ENCODE measurements around the gene ZNF263.

Gene ZNF263

DNA sequence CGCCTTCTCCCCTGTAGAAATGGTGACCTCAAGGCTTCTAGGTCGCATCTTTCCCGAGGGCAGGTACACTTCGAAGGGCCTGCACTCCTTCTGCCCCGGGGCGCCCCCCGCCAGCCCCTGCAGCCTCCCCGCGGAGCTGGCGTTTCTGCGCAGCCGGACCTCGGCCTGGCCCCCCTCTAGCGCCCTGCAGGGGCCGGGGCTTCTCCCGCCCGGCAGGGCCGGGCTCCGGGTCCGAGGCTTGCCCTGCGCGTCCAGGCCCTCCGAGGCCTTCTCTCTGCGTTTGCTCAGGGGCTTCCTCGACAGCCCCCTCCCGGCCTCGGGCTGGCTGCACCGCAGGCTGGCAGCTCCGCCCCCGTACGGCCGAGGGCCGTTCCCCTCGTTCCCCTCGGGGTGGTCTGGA is 29.0 kb upstream of the ZNF263 start:
- H3K4me3 ChIP-seq (ENCODE audit: low read length) = no peak overlapping the region
- DNase-seq (ENCODE audit: low read depth) = no peak
- TF ChIP-seq, protein P1, sequence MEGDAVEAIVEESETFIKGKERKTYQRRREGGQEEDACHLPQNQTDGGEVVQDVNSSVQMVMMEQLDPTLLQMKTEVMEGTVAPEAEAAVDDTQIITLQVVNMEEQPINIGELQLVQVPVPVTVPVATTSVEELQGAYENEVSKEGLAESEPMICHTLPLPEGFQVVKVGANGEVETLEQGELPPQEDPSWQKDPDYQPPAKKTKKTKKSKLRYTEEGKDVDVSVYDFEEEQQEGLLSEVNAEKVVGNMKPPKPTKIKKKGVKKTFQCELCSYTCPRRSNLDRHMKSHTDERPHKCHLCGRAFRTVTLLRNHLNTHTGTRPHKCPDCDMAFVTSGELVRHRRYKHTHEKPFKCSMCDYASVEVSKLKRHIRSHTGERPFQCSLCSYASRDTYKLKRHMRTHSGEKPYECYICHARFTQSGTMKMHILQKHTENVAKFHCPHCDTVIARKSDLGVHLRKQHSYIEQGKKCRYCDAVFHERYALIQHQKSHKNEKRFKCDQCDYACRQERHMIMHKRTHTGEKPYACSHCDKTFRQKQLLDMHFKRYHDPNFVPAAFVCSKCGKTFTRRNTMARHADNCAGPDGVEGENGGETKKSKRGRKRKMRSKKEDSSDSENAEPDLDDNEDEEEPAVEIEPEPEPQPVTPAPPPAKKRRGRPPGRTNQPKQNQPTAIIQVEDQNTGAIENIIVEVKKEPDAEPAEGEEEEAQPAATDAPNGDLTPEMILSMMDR (conservative IDR thresholded peaks at IDR 0.05; ENCODE audit: low read length) = no peak

DNA sequence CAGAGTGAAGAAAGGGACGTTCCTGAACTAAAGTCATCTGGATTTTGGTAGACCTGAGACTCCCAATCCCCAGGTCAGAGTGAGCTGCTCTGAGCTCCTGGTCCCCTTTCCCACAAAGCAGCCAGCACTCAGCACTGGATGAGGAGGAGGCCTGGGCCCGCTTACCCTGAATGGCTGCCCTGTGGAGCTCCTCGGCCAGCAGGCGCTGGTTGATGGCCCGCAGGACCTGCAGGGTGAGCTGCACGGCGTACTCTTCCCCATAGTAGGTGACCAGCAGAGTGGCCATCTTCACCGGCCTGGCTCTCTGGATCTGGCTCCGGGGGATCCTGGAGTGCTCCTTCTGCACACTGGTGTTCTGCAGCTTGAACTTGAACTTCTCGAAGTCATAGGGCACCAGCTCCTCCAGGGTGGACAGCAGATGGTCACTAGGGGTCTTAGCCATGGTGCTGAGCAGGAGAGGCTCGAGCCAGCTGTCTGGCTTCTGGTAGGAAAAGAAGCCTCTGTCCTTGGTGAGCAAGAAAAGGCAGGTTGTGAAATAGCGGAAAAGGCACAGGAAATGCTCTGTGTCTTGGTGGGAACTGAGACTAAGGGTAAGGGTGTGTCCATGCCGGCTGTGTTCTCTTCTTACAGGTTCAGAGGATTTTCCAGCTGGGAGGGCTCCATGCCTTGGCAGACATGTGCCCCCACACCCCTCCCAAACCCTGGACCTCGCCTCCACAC is 27.0 kb upstream of the ZNF263 start, which contains the start of gene MEFV:
Gene MEFV, minus strand, starts transcription at position 488 of the 720 bp plus-strand sequence. Its CDS starts 46 bp downstream, at position 442.
- TF ChIP-seq, protein P1 (conservative IDR thresholded peaks at IDR 0.05; ENCODE audit: low read length) = no peak
- no peak within 1 kb of the TSS for H3K4me3 ChIP-seq (ENCODE audit: low read length)
- no peak for DNase-seq (ENCODE audit: low read depth)

DNA sequence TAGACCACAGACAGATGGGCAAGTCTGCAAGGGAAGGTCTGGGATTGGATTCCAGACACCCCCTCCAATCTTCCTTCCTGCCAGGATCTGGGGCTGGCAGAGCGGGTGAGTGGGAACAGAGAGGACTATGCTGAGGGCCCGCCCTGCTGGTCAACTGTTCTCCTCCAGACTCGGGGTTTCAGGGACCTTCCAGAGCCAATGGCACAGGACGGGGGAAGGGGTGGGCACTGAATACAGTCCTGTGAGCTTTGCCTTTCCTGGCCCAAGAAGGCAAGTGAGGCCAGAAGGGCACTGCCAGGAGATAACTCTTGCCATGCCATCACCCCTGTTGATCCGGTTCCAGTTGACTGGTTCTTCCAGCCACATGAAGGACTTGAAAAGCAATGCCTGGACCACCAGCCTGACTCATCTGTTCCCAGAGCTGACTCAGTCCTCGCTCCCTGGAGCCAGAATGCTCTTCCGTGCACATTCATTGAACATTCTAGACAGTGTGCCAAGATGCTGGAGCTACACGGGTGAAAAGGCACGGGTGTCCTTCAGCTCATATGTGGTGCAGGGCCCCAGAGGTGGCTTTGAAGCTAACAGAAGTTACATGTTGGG is 26.3 kb upstream of the ZNF263 start:
- TF ChIP-seq, protein P1 (conservative IDR thresholded peaks at IDR 0.05; ENCODE audit: low read length) = no peak
- no peak overlapping the region for H3K4me3 ChIP-seq (ENCODE audit: low read length)
- DNase-seq (ENCODE audit: low read depth) = peak; percentile 41

DNA sequence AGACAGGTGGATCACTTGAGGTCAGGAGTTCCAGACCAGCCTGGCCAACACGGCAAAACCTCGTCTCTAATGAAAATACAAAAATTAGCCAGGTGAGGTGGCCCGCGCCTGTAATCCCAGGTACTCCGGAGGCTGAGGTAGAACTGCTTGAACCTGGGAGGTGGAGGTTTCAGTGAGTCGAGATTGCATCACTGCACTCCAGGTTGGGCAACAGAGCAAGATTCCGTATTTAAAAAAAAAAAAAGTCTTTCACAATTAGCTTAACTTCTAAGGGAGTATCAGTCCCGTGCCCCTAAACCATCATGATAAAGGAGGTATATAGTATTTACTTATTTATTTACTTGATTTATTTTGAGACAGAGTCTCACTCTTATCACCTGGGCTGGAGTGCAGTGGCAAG is 23.5 kb upstream of the ZNF263 start:
- TF ChIP-seq, protein P1 (conservative IDR thresholded peaks at IDR 0.05; ENCODE audit: low read length) = no peak
- no peak for DNase-seq (ENCODE audit: low read depth)
- no peak overlapping the region for H3K4me3 ChIP-seq (ENCODE audit: low read length)

DNA sequence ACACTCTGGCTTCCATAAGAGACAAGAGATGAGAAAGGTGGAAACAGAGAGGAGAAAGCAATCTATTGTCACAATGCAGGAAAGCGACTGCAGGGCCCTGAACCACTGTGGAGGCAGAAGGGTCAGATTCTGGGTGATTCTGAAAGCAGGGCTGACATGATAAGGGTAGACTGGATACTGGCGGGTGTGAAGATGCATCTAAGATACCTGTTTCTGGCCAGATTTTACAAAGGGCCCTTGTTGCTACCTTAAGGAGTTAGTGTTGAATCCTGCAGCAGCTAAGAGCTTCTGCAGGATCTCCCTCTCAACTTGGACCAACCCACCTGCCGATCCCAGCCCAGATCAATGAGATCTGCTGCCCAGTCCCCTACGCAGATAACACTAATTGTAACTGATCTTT is 20.8 kb upstream of the ZNF263 start:
- H3K4me3 ChIP-seq (ENCODE audit: low read length) = no peak overlapping the region

DNA sequence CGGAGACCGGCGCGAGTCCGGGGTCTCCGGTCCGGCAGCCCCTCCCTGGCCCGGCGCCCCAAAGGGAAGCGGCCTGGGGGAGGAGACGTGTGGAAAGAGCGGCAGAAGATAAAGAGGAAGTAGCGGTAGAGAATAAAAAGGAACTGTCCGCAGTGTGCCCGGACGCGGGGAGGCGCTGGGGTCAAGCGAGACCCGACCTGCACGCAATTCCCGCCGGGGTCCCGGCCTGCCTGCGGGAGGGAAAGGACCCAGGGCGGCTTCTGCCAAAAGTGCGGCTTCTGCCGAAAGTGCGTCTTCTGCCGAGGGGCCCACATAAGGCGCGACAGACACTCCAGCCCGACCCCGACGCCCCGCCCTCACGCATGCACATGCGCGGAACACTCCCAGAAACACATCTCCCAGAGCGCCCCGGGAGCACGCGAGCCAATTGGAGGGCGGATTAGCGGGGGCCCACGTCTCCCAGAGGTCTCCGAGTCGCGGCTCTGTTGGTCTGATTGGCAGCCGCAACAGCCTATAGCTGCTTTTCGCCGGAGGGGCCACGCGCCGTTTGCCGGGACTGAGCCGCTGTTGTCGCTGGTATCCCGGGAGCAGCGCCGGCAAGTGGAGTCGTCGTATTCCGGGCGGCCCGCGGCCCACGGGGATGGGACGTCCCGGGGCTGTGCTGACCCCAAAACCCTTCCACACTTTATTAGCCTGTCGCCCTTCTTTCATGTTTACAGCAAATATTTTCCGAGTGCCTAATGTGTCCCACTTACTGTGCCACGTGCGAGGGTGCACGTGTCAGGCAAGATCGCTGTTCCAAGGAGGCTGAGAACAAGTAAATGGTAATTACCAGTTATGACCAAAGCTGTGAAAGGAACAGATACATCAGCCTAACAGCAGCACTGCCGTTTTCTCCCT is 18.9 kb upstream of the ZNF263 start:
- H3K4me3 ChIP-seq (ENCODE audit: low read length) = peak overlapping the region; percentile 87
- TF ChIP-seq, protein P1 (conservative IDR thresholded peaks at IDR 0.05; ENCODE audit: low read length) = peak; percentile 33
- peak; percentile 99 for DNase-seq (ENCODE audit: low read depth)

More for the DNA sequence above, 20.8 kb upstream of the ZNF263 start:
- TF ChIP-seq, protein P1 (conservative IDR thresholded peaks at IDR 0.05; ENCODE audit: low read length) = no peak
- DNase-seq (ENCODE audit: low read depth) = no peak

All from AG10803 (cell line).